ENCODE data around the gene TPRG1. TPM values are rescaled to one million over a fixed set of nuclear protein-coding genes. Genes with fewer than 3 reads are reported as not detected.

Gene TPRG1
- total RNA-seq, 4 donors from 2014 or later = 11.7 to 37.3 (median 14.8) TPM

DNA sequence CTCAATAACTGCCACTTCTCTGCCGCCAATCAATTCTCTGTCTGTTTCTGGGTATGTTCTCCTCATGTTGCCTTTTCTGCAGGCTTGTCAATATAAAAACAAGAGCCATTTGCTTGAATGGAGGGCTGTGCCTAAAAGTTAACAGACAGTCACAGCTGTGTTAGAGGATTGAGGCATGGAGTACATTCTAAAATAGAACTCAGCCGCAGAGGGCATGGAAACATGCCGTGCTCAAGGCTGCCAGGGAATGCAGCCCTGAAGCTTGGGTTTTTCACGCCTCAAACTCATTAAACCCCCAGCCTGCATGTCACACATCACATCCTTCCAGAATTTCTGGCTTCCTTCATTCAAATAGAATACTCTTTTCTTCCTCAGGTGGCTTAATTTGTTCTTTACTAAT, 166.6 kb downstream of the TPRG1 start:
- H3K4me1 ChIP-seq = no peaks in the 10 kb centered on the region
- no peaks in the 10 kb centered on the region for H3K36me3 ChIP-seq
- no peaks in the 10 kb centered on the region for H3K27me3 ChIP-seq
- H3K9me3 ChIP-seq = no peaks in the 10 kb centered on the region
- no peak for TF ChIP-seq POLR2A (IDR thresholded peaks at IDR 0.05)
- DNase-seq (ENCODE audit: low spot score in 2 of 2) = no peak
- H3K4me3 ChIP-seq = no peak overlapping the region
- H3K27ac ChIP-seq = no peak overlapping the region
- 83 to 87% methylated on average over 4 of the region's 4 CpGs for WGBS, 2 donors

DNA sequence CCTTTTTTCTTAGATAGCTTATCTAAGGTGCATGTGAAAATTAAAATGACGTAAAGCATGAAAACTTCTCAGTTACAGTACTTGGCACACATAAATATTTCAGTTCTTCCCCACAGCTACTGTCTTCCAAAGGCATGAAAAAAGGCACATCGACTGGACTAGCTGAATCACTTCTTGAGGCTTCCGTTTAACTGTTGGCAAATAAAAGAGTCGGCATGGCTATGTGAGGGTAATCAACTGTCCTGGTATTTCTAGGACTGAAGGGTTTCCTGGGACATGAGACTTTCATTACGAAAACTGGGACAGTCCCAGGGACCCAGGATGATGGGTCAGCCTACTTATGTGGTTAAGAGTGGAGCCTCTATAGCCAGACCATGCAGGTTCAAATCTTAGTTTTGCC, 168.2 kb downstream of the TPRG1 start:
- H3K27ac ChIP-seq = no peak overlapping the region
- 92 to 93% methylated on average over 5 of the region's 5 CpGs for WGBS, 2 donors
- DNase-seq (ENCODE audit: low spot score in 2 of 2) = no peak
- no peaks in the 10 kb centered on the region for H3K36me3 ChIP-seq
- no peaks in the 10 kb centered on the region for H3K27me3 ChIP-seq
- TF ChIP-seq, protein P1, sequence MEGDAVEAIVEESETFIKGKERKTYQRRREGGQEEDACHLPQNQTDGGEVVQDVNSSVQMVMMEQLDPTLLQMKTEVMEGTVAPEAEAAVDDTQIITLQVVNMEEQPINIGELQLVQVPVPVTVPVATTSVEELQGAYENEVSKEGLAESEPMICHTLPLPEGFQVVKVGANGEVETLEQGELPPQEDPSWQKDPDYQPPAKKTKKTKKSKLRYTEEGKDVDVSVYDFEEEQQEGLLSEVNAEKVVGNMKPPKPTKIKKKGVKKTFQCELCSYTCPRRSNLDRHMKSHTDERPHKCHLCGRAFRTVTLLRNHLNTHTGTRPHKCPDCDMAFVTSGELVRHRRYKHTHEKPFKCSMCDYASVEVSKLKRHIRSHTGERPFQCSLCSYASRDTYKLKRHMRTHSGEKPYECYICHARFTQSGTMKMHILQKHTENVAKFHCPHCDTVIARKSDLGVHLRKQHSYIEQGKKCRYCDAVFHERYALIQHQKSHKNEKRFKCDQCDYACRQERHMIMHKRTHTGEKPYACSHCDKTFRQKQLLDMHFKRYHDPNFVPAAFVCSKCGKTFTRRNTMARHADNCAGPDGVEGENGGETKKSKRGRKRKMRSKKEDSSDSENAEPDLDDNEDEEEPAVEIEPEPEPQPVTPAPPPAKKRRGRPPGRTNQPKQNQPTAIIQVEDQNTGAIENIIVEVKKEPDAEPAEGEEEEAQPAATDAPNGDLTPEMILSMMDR (IDR thresholded peaks at IDR 0.05) = no peak
- TF ChIP-seq POLR2A (IDR thresholded peaks at IDR 0.05) (no peak), EP300 (IDR thresholded peaks at IDR 0.05) (no peak)
- H3K9me3 ChIP-seq = no peaks in the 10 kb centered on the region
- no peak overlapping the region for H3K4me3 ChIP-seq
- H3K4me1 ChIP-seq = no peaks in the 10 kb centered on the region

DNA sequence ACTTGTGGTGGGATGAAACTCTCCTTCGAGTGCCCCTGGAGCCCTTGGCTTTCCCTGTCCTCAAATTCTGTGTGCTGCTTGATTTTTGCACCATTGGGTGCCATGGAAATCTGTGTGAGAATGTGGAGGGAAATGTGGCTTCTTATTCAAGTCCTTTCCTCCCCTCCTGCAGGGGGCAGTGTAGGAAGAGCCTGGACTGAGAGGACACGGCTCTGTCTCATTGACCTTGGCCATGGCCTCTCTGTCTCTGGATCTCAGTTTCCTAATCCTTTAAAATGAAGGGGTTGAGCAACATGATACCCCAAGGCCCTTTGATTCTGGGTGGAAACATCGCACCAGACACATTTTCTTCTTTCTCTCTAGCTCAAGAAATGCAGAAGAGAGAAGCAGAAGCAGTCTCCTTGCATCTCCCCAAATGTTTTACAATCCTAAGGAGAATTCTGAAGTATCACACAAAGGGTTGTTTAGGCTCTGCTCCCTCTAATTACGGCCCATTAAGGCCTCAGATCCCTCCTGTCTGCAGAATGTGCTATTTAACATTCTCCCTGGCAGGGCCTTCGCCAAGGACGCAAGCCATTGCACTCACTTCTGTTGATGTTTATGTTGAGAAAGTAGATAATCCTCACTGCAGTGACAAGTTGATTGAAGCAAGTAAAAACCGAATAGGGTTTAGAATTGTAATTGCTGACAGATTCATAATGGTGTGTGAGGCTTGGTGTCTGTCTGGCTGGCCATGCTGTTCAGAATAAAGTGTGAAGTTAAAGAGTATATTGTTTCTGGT, 169.1 kb downstream of the TPRG1 start:
- Histone ChIP-seq H3K27me3 (no peaks in the 10 kb centered on the region), H3K4me1 (no peaks in the 10 kb centered on the region), H3K9me3 (no peaks in the 10 kb centered on the region), H3K27ac (no peak overlapping the region), H3K4me3 (no peak overlapping the region), H3K36me3 (no peaks in the 10 kb centered on the region)
- no peak for DNase-seq (ENCODE audit: low spot score in 2 of 2)
- WGBS, 2 donors = 64 to 67% methylated on average over 7 of the region's 7 CpGs
- TF ChIP-seq EP300 (IDR thresholded peaks at IDR 0.05) (no peak), POLR2A (IDR thresholded peaks at IDR 0.05) (no peak)
- TF ChIP-seq, protein P1 (IDR thresholded peaks at IDR 0.05) = no peak

DNA sequence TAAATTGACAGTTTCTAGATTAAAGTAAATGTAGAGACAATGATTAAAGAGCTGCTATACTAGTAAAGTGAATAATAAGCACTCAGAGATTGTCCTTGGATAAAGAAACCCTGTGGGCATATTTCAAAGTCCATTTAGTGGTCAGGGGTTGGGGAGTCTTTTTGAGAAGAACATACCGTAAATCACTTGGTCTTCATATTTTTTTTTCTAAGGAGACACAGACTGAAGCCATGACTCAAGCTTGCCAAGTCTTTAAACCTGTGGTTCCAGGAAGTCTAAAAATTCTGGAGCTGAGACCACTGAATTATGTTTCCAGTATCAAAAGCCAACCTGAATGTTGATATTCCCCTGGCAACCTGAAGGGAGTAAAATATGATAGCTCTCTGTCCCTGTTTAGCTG, 171.0 kb downstream of the TPRG1 start:
- Histone ChIP-seq H3K27me3 (no peaks in the 10 kb centered on the region), H3K4me3 (no peak overlapping the region), H3K9me3 (no peaks in the 10 kb centered on the region), H3K4me1 (no peaks in the 10 kb centered on the region), H3K27ac (no peak overlapping the region), H3K36me3 (no peaks in the 10 kb centered on the region)
- no peak for DNase-seq (ENCODE audit: low spot score in 2 of 2)
- TF ChIP-seq, protein P1 (IDR thresholded peaks at IDR 0.05) = no peak
- TF ChIP-seq EP300 (IDR thresholded peaks at IDR 0.05) (no peak), POLR2A (IDR thresholded peaks at IDR 0.05) (no peak)
- WGBS, 2 donors = 85 to 92% methylated on average over 1 of the region's 1 CpG

DNA sequence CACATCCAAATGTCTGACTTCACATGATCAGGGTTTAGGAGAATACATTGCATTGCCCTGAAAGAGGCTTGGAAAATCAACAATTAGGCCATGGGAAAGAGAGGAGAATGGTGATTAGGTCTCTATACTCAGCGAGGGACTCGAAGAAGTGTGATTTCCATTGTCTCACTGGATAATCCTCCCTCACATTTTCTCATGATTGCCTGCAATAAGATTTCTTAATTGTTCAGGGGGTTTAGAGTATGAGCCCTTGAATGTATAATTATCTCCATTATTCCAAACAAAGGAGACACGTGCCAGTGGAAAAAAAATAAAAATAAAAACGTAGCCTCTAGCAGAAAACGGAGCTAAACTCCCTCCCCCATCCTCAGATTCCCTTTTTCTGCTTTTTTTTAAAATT, 173.2 kb downstream of the TPRG1 start:
- TF ChIP-seq POLR2A (IDR thresholded peaks at IDR 0.05) = no peak
- TF ChIP-seq, protein P1 (IDR thresholded peaks at IDR 0.05) = no peak
- no peak for TF ChIP-seq EP300 (IDR thresholded peaks at IDR 0.05)
- Histone ChIP-seq H3K36me3 (no peaks in the 10 kb centered on the region), H3K9me3 (no peaks in the 10 kb centered on the region), H3K27ac (no peak overlapping the region), H3K4me1 (no peaks in the 10 kb centered on the region), H3K27me3 (no peaks in the 10 kb centered on the region), H3K4me3 (no peak overlapping the region)
- no peak for DNase-seq (ENCODE audit: low spot score in 2 of 2)
- WGBS, 2 donors = 44 to 46% methylated on average over 5 of the region's 5 CpGs
